HEK293 (cell line): ENCODE results near the gene STRA6.

ENCODE experiments used
- CTCF ChIA-PET: fragments of 350-600 bp; formaldehyde crosslinking; extraction: SDS; loops from one replicate; lab custom pipeline; 2021; ENCODE audit warnings: antibody characterized with exemption; lab: Yijun Ruan, JAX
- POLR2A ChIA-PET: fragments of 300-600 bp; formaldehyde crosslinking; extraction: SDS; loops from one replicate; lab custom pipeline; 2020; ENCODE audit warnings: antibody characterized with exemption, inconsistent platforms; lab: Yijun Ruan, JAX
- H3K27ac ChIP-seq: fragments of 200-500 bp; sonication (Bioruptor generic); 2 replicates; pipeline ENCODE4 v1.5.1; 2014; ENCODE audit warnings: low read depth, low read length, control low read depth, inconsistent platforms; ENCODE audit errors: extremely low read depth
- H3K36me3 ChIP-seq, 2 experiments: fragments of 200-500 bp in 1 of 2; sonication (Bioruptor generic) in 1 of 2; 1 replicate in 1 of 2; 2 replicates in 1 of 2; pipeline ENCODE4 v1.5.1; 2014 to 2017; ENCODE audit warnings: inconsistent platforms in 2 of 2, low read length in 2 of 2; ENCODE audit not compliant: control insufficient read depth in 2 of 2, insufficient read depth in 1 of 2
- H3K4me1 ChIP-seq: fragments of 200-500 bp; sonication (Bioruptor generic); 2 replicates; pipeline ENCODE4 v1.5.1; 2014; ENCODE audit warnings: mild to moderate bottlenecking, low read length, inconsistent platforms; ENCODE audit not compliant: control insufficient read depth, insufficient read depth
- H3K4me3 ChIP-seq: 2 replicates; pipeline ENCODE4 v1.5.1; 2011; ENCODE audit warnings: low read depth, mild to moderate bottlenecking, control low read depth, low read length, moderate library complexity
- H3K9me3 ChIP-seq: fragments of 200-500 bp; sonication (Bioruptor generic); 2 replicates; pipeline ENCODE4 v1.5.1; 2014; ENCODE audit warnings: low read depth, low read length, inconsistent platforms; ENCODE audit not compliant: control insufficient read depth, insufficient read depth
- BCL11A ChIP-seq: fragments of 450-650 bp; formaldehyde crosslinking; IDR thresholded peaks from 2 replicates; pipeline ENCODE4 v1.5.1; 2016; ENCODE audit warnings: low read depth, missing biosample characterization, missing genetic modification characterization
- GFI1B ChIP-seq: fragments of 450-650 bp; formaldehyde crosslinking; IDR thresholded peaks from 2 replicates; pipeline ENCODE4 v1.5.1; 2016; ENCODE audit warnings: missing biosample characterization, missing genetic modification characterization
- IKZF3 ChIP-seq: fragments of 450-650 bp; IDR thresholded peaks from 2 replicates; pipeline ENCODE4 v1.5.0; 2018; ENCODE audit warnings: missing biosample characterization, mild to moderate bottlenecking, missing genetic modification characterization, moderate library complexity
- KLF1 ChIP-seq: fragments of 450-650 bp; formaldehyde crosslinking; IDR thresholded peaks from 2 replicates; pipeline ENCODE4 v1.5.1; 2016; ENCODE audit warnings: missing biosample characterization, missing genetic modification characterization
- KLF9 ChIP-seq: fragments of 450-650 bp; formaldehyde crosslinking; IDR thresholded peaks from 2 replicates; pipeline ENCODE4 v1.5.1; 2016; ENCODE audit warnings: missing biosample characterization, missing genetic modification characterization, low read depth
- PATZ1 ChIP-seq: fragments of 450-650 bp; formaldehyde crosslinking; IDR thresholded peaks from 2 replicates; pipeline ENCODE4 v1.5.1; 2016; ENCODE audit warnings: missing biosample characterization, missing genetic modification characterization
- WT1 ChIP-seq: fragments of 450-650 bp; formaldehyde crosslinking; IDR thresholded peaks from 2 replicates; pipeline ENCODE4 v1.5.1; 2016; ENCODE audit warnings: missing biosample characterization, missing genetic modification characterization
- YY1 ChIP-seq: fragments of 450-650 bp; formaldehyde crosslinking; IDR thresholded peaks from 2 replicates; pipeline ENCODE4 v1.5.1; 2018; ENCODE audit warnings: missing biosample characterization, missing genetic modification characterization
- ZBTB17 ChIP-seq: fragments of 450-650 bp; formaldehyde crosslinking; IDR thresholded peaks from 2 replicates; pipeline ENCODE4 v1.5.1; 2016; ENCODE audit warnings: missing biosample characterization, missing genetic modification characterization
- ZFP3 ChIP-seq: fragments of 450-650 bp; formaldehyde crosslinking; IDR thresholded peaks from 2 replicates; pipeline ENCODE4 v1.5.1; 2016; ENCODE audit warnings: low read depth, missing biosample characterization, missing genetic modification characterization
- ZFP37 ChIP-seq: fragments of 450-650 bp; formaldehyde crosslinking; IDR thresholded peaks from 2 replicates; pipeline ENCODE4 v1.5.1; 2016; ENCODE audit warnings: missing biosample characterization, missing genetic modification characterization
- ZNF112 ChIP-seq: fragments of 450-650 bp; formaldehyde crosslinking; IDR thresholded peaks from 2 replicates; pipeline ENCODE4 v1.5.0; 2017; ENCODE audit warnings: missing biosample characterization, missing genetic modification characterization
- ZNF121 ChIP-seq: fragments of 450-650 bp; formaldehyde crosslinking; IDR thresholded peaks from 2 replicates; pipeline ENCODE4 v1.5.1; 2016; ENCODE audit warnings: missing biosample characterization, missing genetic modification characterization
- ZNF175 ChIP-seq: fragments of 450-650 bp; formaldehyde crosslinking; IDR thresholded peaks from 2 replicates; pipeline ENCODE4 v1.5.1; 2016; ENCODE audit warnings: missing biosample characterization, missing genetic modification characterization
- ZNF302 ChIP-seq: fragments of 450-650 bp; formaldehyde crosslinking; IDR thresholded peaks from 2 replicates; pipeline ENCODE4 v1.5.1; 2016; ENCODE audit warnings: missing biosample characterization, missing genetic modification characterization, low read depth
- ZNF398 ChIP-seq: fragments of 450-650 bp; formaldehyde crosslinking; IDR thresholded peaks from 2 replicates; pipeline ENCODE4 v1.5.1; 2017; ENCODE audit warnings: missing biosample characterization, missing genetic modification characterization
- ZNF423 ChIP-seq: fragments of 450-650 bp; formaldehyde crosslinking; IDR thresholded peaks from 2 replicates; pipeline ENCODE4 v1.5.1; 2016; ENCODE audit warnings: missing biosample characterization, missing genetic modification characterization
- ZNF510 ChIP-seq: fragments of 450-650 bp; formaldehyde crosslinking; IDR thresholded peaks from 2 replicates; pipeline ENCODE4 v1.5.1; 2018; ENCODE audit warnings: mild to moderate bottlenecking, missing genetic modification characterization, missing biosample characterization; ENCODE audit not compliant: insufficient replicate concordance
- ZNF571 ChIP-seq: fragments of 450-650 bp; formaldehyde crosslinking; IDR thresholded peaks from 2 replicates; pipeline ENCODE4 v1.5.0; 2017; ENCODE audit warnings: missing biosample characterization, missing genetic modification characterization
- ZNF610 ChIP-seq: fragments of 450-650 bp; formaldehyde crosslinking; IDR thresholded peaks from 2 replicates; pipeline ENCODE4 v1.5.1; 2016; ENCODE audit warnings: missing biosample characterization, missing genetic modification characterization, borderline replicate concordance
- ZNF645 ChIP-seq: fragments of 450-650 bp; formaldehyde crosslinking; IDR thresholded peaks from 2 replicates; pipeline ENCODE4; 2016; ENCODE audit warnings: missing biosample characterization, missing genetic modification characterization
- ZNF704 ChIP-seq: fragments of 450-650 bp; formaldehyde crosslinking; IDR thresholded peaks from 2 replicates; pipeline ENCODE4 v1.5.1; 2016; ENCODE audit warnings: missing biosample characterization, missing genetic modification characterization
- ZNF768 ChIP-seq: fragments of 450-650 bp; formaldehyde crosslinking; IDR thresholded peaks from 2 replicates; pipeline ENCODE4 v1.5.1; 2018; ENCODE audit warnings: missing biosample characterization, mild to moderate bottlenecking, missing genetic modification characterization
- ZNF843 ChIP-seq: fragments of 450-650 bp; formaldehyde crosslinking; IDR thresholded peaks from 2 replicates; pipeline ENCODE4 v1.5.1; 2016; ENCODE audit warnings: missing biosample characterization, missing genetic modification characterization

Gene STRA6

GRCh38 chr15:74220475-74221248 is 18.1 kb upstream of the STRA6 start:
- POLR2A ChIA-PET = interaction anchor here (0.6 to 0.8 kb wide), 2 partner anchors 12 to 97 kb away, joined by 3 to 4 read pairs; no protein-coding TSS in a partner anchor
- CTCF ChIA-PET = interaction anchor here (0.6 to 0.9 kb wide), 6 partner anchors 19 to 313 kb away, joined by 3 to 4 read pairs (median 3); no protein-coding TSS in a partner anchor
- Histone ChIP-seq H3K4me1 (peaks cover 28% of the 10 kb centered on the region), H3K9me3 (no peaks in the 10 kb centered on the region), H3K27ac (no peak overlapping the region), H3K4me3 (no peak overlapping the region), H3K36me3 (no peaks in the 10 kb centered on the region)
- TF ChIP-seq ZNF571 (tag by site-specific recombination) (no peak), ZNF112 (tag by site-specific recombination) (no peak), ZNF843 (no peak), IKZF3 (tag by site-specific recombination) (peak; percentile 10; the same call in 1 of the 2 replicates), ZNF398 (tag by site-specific recombination) (peak; percentile 80), ZNF121 (tag by site-specific recombination) (no peak), BCL11A (tag by site-specific recombination) (no peak), ZBTB17 (tag by site-specific recombination) (0 out of 2 replicates have a peak, but pooled peaks have one; percentile 34), ZNF768 (tag by site-specific recombination) (no peak), ZFP3 (tag by site-specific recombination) (no peak), ZNF175 (no peak), KLF9 (tag by site-specific recombination) (no peak), YY1 (tag by site-specific recombination) (no peak), ZNF610 (tag by site-specific recombination) (no peak), ZNF302 (no peak), ZFP37 (no peak), ZNF423 (no peak), ZNF510 (tag by site-specific recombination) (no peak), PATZ1 (peak; percentile 18; the same call in 1 of the 2 replicates), GFI1B (no peak)

GRCh38 chr15:74217907-74218885 is 15.6 kb upstream of the STRA6 start:
- Histone ChIP-seq H3K9me3 (no peaks in the 10 kb centered on the region), H3K36me3 (no peaks in the 10 kb centered on the region), H3K4me3 (no peak overlapping the region), H3K4me1 (peaks cover 26% of the 10 kb centered on the region), H3K27ac (no peak overlapping the region)
- POLR2A ChIA-PET = no interaction called here
- CTCF ChIA-PET = interaction anchor here (0.5 kb wide), 1 partner anchor 90 kb away, joined by 4 read pairs; no protein-coding TSS in a partner anchor
- no peak for TF ChIP-seq ZNF704
- no peak for TF ChIP-seq ZNF645 (tag by site-specific recombination)
- peak; percentile 73 for TF ChIP-seq KLF1
- TF ChIP-seq WT1 = no peak
- TF ChIP-seq, all 188 proteins: peak for 1
